Uterus (tissue), 4 donors: ENCODE data around the gene SSBP2. TPM values are rescaled to one million over a fixed set of nuclear protein-coding genes. Genes with fewer than 3 reads are reported as not detected.

Source experiments
- DNase-seq, 2 donors: peaks; one replicate each; pipeline ENCODE4 v3.0.0-alpha.2; 2019 to 2020
- H3K27ac ChIP-seq, 2 donors: fragments of 200-600 bp; sonication (generic); 1 replicate in 1 of 2; 2 replicates in 1 of 2; pipeline ENCODE4 v1.5.1; 2016 to 2018
- H3K27me3 ChIP-seq, 2 donors: fragments of 200-600 bp; sonication (generic); one replicate each; pipeline ENCODE4 v1.5.1; 2018 to 2019; ENCODE audit warnings: control low read depth in 1 of 2
- H3K36me3 ChIP-seq, 2 donors: fragments of 200-600 bp; sonication (generic); one replicate each; pipeline ENCODE4 v1.5.1; 2019; ENCODE audit warnings: control low read depth in 1 of 2
- H3K4me1 ChIP-seq, 2 donors: fragments of 200-600 bp; sonication (generic); one replicate each; pipeline ENCODE4 v1.5.1; 2018 to 2019; ENCODE audit warnings: control low read depth in 1 of 2
- H3K4me3 ChIP-seq, 2 donors: fragments of 200-600 bp; sonication (generic); 1 replicate in 1 of 2; 2 replicates in 1 of 2; pipeline ENCODE4 v1.5.1; 2018 to 2019; ENCODE audit warnings: mild to moderate bottlenecking in 1 of 2
- H3K9me3 ChIP-seq, 2 donors: fragments of 200-600 bp; sonication (generic); one replicate each; pipeline ENCODE4 v1.5.1; 2019; ENCODE audit warnings: control low read depth in 1 of 2
- POLR2A ChIP-seq, 2 donors: fragments of 450-650 bp; IDR thresholded peaks; one replicate each; pipeline ENCODE4 v1.6.1; 2016; ENCODE audit warnings: antibody characterized with exemption in 2 of 2, mild to moderate bottlenecking in 1 of 2, moderate library complexity in 1 of 2
- intact Hi-C: fragments of 100-400 bp; cut with DNase I; formaldehyde crosslinking; loops from one replicate; pipeline ENCODE4 v1.15.1; 2023; ENCODE audit warnings: low total_unique reads
- total RNA-seq, 4 donors: library from RNA; depleted of rRNA in 3 of 4; stranded (reverse); fragments of >200 nt in 3 of 4; gene quantifications; one replicate each; pipeline versions ENCODE4 v1.1.0 to v1.2.4, GENCODE V29; 2014 to 2023
- TF ChIP-seq, protein P1 (sequence below), 4 experiments: fragments of 200-600 bp in 2 of 4; fragments of 450-650 bp in 2 of 4; sonication (generic) in 2 of 4; IDR thresholded peaks; one replicate each; pipeline ENCODE4 v1.5.1; 2016 to 2019; ENCODE audit warnings: antibody characterized with exemption in 4 of 4, mild to moderate bottlenecking in 2 of 4, moderate library complexity in 1 of 4
- donor health status: DM: yes; HTN: yes; CAD: no.

Gene SSBP2
- total RNA-seq, 4 donors from 2014 or later = 22.0 to 204 (median 90.9) TPM

DNA sequence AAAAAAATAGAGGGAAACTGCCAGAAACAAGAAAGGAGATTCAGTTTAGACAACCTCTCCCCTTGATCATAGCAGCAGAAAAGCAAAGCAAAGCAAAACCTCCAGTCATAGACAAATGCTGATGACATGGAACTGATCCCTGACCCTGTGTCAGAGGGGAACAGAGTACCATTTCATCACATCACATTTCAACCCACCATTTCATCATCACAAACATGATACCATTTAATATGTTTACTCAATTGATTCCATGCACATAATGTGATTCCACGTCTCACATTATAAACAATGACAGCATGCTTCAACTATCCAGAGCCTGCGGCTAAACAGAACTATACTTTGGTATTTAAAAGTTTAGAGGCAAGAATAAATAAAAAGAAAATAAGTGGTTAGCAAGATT is 328.2 kb downstream of the SSBP2 start:
- no peaks in the 10 kb centered on the region for H3K27me3 ChIP-seq
- no peak overlapping the region for H3K27ac ChIP-seq
- H3K4me3 ChIP-seq = no peak overlapping the region
- DNase-seq = no peak
- TF ChIP-seq, protein P1, sequence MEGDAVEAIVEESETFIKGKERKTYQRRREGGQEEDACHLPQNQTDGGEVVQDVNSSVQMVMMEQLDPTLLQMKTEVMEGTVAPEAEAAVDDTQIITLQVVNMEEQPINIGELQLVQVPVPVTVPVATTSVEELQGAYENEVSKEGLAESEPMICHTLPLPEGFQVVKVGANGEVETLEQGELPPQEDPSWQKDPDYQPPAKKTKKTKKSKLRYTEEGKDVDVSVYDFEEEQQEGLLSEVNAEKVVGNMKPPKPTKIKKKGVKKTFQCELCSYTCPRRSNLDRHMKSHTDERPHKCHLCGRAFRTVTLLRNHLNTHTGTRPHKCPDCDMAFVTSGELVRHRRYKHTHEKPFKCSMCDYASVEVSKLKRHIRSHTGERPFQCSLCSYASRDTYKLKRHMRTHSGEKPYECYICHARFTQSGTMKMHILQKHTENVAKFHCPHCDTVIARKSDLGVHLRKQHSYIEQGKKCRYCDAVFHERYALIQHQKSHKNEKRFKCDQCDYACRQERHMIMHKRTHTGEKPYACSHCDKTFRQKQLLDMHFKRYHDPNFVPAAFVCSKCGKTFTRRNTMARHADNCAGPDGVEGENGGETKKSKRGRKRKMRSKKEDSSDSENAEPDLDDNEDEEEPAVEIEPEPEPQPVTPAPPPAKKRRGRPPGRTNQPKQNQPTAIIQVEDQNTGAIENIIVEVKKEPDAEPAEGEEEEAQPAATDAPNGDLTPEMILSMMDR (IDR thresholded peaks at IDR 0.05) = no peak
- TF ChIP-seq POLR2A (IDR thresholded peaks at IDR 0.05) = no peak
- intact Hi-C loops = no loop called here
- peaks cover 3 to 4% of the 10 kb centered on the region in 2 donors for H3K4me1 ChIP-seq
- no peaks in the 10 kb centered on the region for H3K36me3 ChIP-seq
- H3K9me3 ChIP-seq = no peaks in the 10 kb centered on the region

DNA sequence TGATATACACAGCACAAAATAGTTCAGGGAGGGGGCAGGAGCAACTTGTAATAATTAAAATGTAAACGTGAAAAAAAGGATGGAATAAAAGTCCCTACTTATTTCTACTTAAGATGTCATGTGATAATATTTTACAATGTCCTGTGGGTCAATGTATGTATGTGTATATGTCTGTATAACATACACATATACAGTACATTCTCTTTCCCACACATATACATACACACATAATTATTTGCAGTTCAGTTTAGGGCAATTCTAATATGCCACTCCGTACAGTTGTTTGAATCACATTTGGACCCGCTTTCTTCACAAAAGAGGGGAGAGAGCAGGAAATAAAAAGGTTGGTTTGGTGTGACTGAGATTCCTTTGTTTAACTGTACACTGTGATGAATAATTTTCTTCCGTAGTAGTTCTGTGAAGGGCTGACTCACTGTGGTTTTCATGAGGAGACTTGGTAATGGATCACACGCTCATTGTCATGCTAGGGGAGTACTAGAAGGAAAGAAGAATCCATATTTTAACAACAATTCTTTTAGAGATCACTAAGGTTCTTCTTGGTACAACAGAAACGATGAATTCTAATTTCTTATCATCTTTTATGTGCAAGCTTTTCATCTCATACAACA is 330.7 kb downstream of the SSBP2 start:
- peaks cover 0 to under 1% of the 10 kb centered on the region in 2 donors for H3K4me1 ChIP-seq
- no peak overlapping the region for H3K4me3 ChIP-seq
- no peaks in the 10 kb centered on the region for H3K27me3 ChIP-seq
- TF ChIP-seq POLR2A (IDR thresholded peaks at IDR 0.05) = no peak
- TF ChIP-seq, protein P1 (IDR thresholded peaks at IDR 0.05) = no peak
- intact Hi-C loops = no loop called here
- no peak overlapping the region for H3K27ac ChIP-seq
- no peak for DNase-seq
- no peaks in the 10 kb centered on the region for H3K9me3 ChIP-seq
- H3K36me3 ChIP-seq = no peaks in the 10 kb centered on the region

DNA sequence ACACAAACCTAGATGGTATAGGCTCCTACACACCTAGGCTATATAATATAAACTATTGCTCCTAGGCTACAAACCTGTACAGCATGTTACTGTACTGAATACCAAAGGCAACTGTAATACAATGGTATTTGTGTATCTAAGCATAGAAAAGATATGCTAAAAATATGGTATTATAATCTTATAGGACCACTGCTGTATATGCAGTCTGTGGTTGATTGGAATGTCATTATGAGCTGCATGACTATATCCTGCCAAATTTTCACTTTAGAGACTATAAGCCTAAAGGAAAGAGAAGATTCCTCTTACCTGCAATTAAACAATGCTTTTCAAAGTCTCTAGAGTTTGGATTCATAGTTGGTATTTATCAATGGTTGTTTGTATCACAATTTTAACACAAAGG is 332.3 kb downstream of the SSBP2 start:
- Histone ChIP-seq H3K4me1 (no peaks in the 10 kb centered on the region), H3K9me3 (no peaks in the 10 kb centered on the region), H3K27ac (no peak overlapping the region), H3K36me3 (no peaks in the 10 kb centered on the region), H3K27me3 (no peaks in the 10 kb centered on the region), H3K4me3 (no peak overlapping the region)
- no peak for TF ChIP-seq POLR2A (IDR thresholded peaks at IDR 0.05)
- TF ChIP-seq, protein P1 (IDR thresholded peaks at IDR 0.05) = no peak
- no peak for DNase-seq
- intact Hi-C loops = no loop called here

DNA sequence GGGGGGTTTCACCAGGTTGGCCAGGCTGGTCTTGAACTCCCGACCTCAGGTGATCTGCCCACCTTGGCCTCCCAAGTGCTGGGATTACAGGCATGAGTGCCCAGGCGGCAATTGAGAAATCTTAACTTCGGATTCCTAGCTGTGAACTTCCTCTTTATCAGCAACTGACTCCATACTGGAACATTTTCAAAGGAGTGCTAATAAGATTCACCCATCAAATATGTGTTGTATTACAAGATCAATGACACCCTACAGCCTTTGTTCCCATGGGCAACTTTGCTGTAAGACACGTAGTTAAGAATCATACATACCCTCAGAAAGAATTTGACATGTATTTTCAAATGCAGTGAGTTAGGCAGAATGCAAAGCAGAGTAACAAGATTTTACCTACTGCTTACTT is 333.8 kb downstream of the SSBP2 start:
- no peak for DNase-seq
- Histone ChIP-seq H3K27ac (no peak overlapping the region), H3K27me3 (no peaks in the 10 kb centered on the region), H3K4me3 (no peak overlapping the region), H3K4me1 (no peaks in the 10 kb centered on the region), H3K9me3 (no peaks in the 10 kb centered on the region), H3K36me3 (no peaks in the 10 kb centered on the region)
- TF ChIP-seq POLR2A (IDR thresholded peaks at IDR 0.05) = no peak
- TF ChIP-seq, protein P1 (IDR thresholded peaks at IDR 0.05) = no peak
- intact Hi-C loops = no loop called here

DNA sequence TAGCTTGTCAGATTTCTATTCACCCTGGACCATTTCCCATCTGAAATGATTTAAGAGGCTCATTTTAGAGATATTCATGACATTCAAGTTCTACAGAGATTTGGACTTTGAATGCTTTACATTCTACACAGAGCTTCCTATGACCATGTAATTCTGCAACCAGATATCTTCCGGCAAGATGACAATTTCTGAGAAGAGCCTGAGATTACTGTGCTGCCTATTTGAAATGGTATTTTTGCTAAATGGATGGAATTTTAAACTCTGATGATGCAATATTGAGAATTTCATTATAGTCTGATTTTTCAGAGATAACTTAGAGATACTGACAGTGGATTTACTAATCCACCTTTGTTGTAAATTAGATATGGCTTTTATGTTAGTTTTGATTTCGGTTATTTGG is 341.0 kb downstream of the SSBP2 start:
- intact Hi-C loops = no loop called here
- H3K9me3 ChIP-seq = no peaks in the 10 kb centered on the region
- no peaks in the 10 kb centered on the region for H3K27me3 ChIP-seq
- no peak for TF ChIP-seq POLR2A (IDR thresholded peaks at IDR 0.05)
- TF ChIP-seq, protein P1 (IDR thresholded peaks at IDR 0.05) = no peak
- no peak for DNase-seq
- H3K4me3 ChIP-seq = no peak overlapping the region
- H3K36me3 ChIP-seq = no peaks in the 10 kb centered on the region
- H3K4me1 ChIP-seq = no peaks in the 10 kb centered on the region
- H3K27ac ChIP-seq = no peak overlapping the region
